Erythroblast (primary cell): Measurements from ENCODE around the gene UGT1A3.

Source experiments
- DNase-seq, 2 experiments: peaks; one replicate each; lab custom pipeline; 2025; lab: John Stamatoyannopoulos, UW
- GATA1 ChIP-seq: IDR thresholded peaks from 2 replicates; pipeline ENCODE4 v1.6.1; 2011; ENCODE audit warnings: low read depth, mild to moderate bottlenecking, control low read depth, low read length, moderate library complexity
- POLR2A ChIP-seq: IDR thresholded peaks from 2 replicates; pipeline ENCODE4 v1.6.1; 2011; ENCODE audit warnings: mild to moderate bottlenecking, low read length

Gene UGT1A3

DNA sequence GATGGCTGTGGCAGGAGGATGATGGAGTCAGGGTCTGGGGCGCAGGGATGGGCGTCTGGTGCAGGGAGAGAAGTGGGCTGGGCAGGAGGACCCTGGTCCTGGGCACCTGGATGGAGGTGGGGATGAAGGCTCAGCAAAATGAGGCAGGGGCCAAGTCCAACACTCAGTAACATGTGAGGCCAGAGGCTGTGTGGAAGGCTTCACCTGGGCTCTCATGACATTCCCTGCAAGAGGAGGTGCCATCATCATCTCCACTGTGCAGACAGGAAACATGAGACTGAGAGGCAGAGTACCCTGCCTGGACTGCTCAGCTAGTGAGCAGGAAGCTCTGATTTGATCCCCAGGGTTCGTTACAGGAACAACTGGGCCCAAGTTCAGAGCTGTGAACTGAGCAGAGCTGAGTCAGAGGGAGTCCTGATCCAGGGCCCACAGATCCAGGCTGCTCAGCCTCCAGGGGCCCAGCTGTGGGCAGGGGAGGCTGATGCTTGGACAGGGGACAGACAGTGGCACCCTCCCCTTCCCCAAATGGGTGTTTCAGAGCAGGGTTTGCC lies 88.6 kb downstream of the UGT1A3 start:
- DNase-seq: no peak

DNA sequence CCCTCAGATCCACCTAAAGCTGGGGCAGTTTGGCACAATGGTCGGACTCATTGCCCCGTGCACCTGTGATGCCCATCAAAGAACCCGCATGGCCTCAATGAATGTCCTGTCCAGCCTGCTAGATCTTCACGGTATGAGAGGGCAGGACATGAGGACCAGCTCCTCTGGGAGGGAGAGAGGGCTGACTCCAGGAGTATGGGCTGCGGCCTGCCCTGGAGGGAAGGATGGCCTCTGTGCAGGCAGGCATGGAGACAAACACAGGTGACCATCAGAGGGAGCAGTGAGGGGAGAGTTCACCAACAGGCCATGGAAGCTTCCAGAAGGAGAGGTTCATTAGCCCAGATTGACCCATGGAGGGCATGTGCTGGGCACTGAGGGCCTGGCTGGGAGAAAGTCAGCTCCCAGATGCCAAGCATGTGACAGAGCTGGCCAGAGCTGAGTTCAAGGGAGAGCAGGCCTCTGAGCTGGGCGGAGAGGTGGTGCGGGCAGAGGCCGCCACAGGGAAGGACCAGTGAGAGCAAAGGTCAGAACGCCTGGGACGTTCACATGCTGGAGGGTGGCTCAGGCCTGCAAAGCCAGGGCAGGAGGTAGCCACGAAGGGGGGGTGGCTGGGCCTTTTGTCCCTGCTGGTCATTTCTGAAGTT lies 89.3 kb downstream of the UGT1A3 start:
- no peak for DNase-seq
- TF ChIP-seq GATA1: no peak
- no peak for TF ChIP-seq POLR2A

More for the DNA sequence above, 88.6 kb downstream of the UGT1A3 start:
- TF ChIP-seq POLR2A: no peak
- TF ChIP-seq GATA1: no peak

DNA sequence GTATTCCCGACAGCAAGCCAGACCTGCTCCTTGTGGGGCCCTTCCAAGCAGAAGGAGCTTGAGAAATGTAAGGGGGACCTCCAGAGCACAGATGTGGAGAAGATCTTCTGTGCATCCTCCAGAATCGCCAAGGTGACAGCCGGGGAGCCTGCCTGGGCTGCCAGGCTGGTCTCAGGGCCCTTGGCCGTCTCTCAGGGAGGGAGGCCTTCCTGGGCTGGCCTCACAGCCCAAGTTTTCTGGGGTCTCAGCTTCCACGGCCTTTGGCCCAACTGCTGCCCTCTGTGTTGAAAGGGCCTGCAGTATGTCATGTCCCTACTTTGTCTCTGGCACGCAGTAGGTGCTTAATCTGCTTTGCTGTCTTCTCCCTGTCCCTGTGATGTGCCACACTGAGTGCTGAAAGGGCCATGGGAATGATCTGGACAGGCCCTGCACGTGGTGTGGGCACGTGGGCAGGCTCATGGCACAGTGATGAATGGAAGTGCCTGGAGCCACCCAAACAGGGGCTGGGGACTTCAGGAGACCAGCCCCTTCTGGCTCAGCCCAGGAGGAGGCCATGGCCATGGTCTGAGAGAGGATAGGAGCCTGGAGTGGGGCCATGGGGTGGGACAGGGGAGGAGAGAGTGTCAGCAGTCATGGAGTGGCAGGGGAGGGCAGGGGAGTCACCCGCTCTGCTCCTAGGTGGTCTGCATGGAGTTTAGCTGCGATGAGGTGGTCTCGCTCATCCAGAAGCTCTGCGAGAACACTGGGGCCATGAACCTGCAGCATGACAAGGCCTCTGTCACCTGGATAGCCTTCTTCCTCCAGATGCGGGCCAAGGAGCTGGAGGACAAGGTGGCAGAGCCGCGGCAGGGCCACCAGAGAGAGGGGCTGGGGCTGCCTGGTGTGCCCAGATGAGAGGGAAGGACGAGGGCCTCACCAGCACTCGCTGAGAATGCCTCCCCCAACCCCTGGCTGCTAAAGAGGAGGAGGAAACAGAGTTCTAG lies 90.1 kb downstream of the UGT1A3 start:
- no peak for DNase-seq
- TF ChIP-seq POLR2A (no peak), GATA1 (no peak)

DNA sequence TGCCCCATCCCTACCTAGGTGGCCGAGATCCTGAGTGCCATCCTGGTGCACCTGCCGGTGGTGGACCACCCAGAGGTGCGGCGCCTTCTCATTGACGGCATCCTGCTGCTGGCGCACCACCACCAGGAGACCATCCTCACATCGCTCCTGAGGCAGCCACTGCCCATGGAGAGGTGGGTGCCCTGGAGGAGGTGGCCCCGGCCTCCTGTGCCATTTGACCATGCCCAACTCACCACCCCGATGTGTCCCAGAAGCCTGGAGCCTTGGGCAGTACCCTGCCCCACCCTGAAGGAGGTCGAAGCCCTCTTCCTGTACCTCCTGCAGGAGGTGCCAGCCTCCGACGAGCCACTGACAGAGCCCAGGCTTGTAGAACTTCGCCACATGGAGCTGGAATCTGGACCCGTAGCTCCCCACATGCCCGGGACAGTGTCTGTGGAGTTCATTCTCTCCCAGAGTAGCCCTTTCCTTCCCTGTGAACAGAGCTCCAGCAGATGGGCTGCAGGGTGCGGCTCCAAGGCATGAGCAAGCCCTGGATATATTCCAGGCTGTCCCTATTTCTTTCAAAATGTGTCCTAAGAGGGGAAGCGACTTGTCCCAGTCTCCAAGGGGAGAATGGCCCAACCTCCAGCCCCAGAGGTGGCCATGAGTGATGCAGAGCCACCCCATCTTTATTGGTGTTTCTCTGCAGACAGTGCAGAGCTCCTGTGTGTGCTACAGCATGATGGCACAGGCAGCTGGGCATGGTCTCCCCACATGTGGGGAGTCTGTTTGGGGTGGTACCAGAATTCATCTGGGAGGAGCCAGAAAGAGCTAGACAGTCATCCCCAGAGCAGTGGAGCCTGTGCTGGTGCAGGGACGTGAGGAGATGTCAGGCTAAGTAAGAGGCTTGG lies 91.3 kb downstream of the UGT1A3 start:
- TF ChIP-seq GATA1: no peak
- no peak for TF ChIP-seq POLR2A
- DNase-seq: no peak

DNA sequence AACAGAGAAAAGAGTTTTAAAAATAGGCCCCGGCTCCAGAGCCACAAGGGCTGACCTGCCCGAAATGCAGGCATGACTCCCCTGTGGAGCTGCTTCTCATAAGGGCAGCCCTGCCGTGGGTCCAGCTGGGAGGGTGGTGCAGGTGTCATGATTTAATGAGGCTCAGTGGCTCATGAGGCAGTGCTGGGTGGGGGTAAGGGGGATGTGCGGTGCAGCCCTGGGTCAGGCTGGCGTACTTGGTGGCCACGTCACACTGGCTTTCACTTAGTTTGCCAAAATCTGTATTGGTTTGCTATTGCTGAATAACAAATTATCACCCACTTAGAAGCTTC lies 91.9 kb downstream of the UGT1A3 start:
- TF ChIP-seq GATA1: no peak
- no peak for TF ChIP-seq POLR2A
- no peak for DNase-seq

DNA sequence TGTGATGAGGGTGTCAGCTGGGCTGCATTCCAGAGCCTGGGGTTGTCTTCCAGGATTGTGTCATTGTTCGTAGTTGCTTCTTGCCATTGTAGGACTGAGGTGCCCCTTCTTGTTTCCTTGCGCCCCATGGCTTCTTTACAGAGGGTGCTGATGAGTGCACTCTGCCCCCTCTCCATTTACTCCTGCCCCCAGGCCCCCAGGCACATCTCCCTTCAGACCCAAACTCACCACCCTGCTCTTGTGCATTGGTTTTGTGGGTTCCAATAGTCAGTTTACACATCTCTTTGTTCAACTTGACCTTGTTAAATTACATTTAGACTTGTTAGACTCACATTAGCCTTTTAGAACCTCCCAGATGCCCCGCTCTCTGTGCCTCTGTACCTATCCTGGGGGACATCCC lies 92.4 kb downstream of the UGT1A3 start:
- TF ChIP-seq POLR2A: no peak
- TF ChIP-seq GATA1: no peak

DNA sequence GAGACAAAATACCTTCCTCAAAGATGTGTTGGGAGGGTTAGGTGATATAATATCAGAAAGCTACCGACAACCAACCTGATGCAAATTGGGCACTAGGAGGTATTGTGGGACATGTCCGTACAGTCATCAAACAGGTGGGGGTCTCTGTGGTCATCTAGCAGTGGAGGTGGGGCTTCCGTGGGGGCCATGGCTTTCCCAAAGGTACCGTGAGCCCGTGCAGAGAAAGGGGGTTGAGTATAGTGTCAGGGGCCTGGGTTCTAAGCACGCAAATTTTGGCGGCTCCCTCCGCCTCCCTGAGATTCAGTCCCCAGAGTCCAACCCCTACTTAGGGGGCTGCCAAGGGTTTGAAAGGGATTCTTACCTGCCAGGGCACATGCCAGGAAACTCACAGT lies 92.9 kb downstream of the UGT1A3 start:
- TF ChIP-seq POLR2A: no peak
- DNase-seq: no peak

More for the DNA sequence above, 92.4 kb downstream of the UGT1A3 start:
- DNase-seq: no peak

DNA sequence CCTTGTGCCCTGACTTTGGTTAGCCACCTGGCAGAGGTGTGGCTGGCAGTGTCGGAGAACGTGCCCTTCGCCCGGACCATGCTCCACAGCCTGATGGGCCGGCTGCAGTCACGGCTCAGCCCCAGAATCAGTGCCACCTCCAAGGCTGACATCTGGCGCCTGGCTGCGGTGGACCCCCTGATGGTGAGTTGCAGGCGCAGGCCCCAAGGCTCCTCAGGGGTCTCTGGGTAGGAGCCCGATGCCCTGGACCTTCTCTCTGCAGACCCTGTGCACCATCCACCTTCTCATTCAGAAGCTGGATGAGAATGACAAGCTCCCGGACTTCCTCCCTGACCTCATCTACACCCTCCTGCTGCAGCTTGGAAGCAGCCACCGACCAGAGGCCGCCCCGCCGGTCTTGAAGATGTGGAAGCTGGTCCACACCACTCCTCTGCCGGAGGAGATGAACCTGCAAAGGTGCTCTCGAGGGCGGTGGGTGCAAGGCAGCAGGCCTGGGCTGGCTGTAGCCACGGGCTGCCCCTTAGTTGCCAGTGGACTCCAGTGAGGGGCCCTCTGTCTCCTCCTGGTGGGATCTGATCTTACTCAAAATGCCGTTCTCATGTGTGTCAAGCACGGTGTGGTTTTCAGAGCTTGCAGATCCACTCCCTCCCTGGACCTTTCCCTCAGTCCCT lies 93.4 kb downstream of the UGT1A3 start:
- TF ChIP-seq GATA1 (no peak), POLR2A (no peak)
- no peak for DNase-seq
